ENCODE measurements around the gene OGFR. TPM values are rescaled to one million over a fixed set of nuclear protein-coding genes. Genes with fewer than 3 reads are reported as not detected.

OGFR gene
- total RNA-seq (2022) (78.2 and 84.7 TPM in 2 replicates), Bru-seq, nascent RNA (percentile 73 among the genes with signal in this experiment), BruChase-seq, experiment 1, labeled RNA remaining after a 2-hour chase (percentile 86 among the genes with signal in this experiment), BruChase-seq, experiment 2, labeled RNA remaining after a 6-hour chase (percentile 80 among the genes with signal in this experiment)
- long read RNA-seq, partial matches to known transcripts: 1 of 6 reads
- long read RNA-seq, other reads (novel, unspliced or antisense): 5 of 6 reads

DNA sequence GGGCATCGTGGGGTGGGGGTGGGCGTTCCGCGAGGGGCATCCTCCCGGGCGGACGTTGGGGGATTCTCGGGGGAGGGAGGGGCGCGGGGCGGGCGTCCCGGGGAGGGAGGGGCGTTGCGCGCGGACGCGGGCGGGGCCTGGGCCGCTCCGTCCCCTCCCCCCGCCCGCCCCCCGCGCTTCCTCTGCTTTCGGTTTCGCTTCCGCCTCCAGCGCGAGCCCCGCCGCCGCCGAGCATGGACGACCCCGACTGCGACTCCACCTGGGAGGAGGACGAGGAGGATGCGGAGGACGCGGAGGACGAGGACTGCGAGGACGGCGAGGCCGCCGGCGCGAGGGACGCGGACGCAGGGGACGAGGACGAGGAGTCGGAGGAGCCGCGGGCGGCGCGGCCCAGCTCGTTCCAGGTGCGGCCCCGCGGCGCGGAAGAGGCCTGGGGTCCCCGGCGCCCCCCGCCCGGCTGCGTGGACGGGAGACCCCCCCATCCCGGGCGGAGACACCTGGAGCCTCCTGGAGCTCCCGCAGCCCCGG is at the start of gene OGFR:
TSS of gene OGFR (plus strand) at position 209 of the 528 bp plus-strand sequence. CDS start at position 234, 25 bp downstream.
- H3K9me3 Mint-ChIP-seq (ENCODE audit: unreplicated experiment): no peaks in the 10 kb centered on the region
- Histone ChIP-seq H3K4me1 (peaks cover 14% of the 10 kb centered on the region), H3K27me3 (replicated peaks; ENCODE audit: control insufficient read depth, insufficient read depth, low read length) (no peaks in the 10 kb centered on the region), H3K4me3 (ENCODE audit: low read depth, low read length) (peak within 1 kb of the TSS; percentile 99), H3K9me3 (no peaks in the 10 kb centered on the region), H3K36me3 (ENCODE audit: control insufficient read depth, insufficient read depth, low read length) (peaks cover 22% of the 10 kb centered on the region)
- no peaks in the 10 kb centered on the region for H3K27me3 Mint-ChIP-seq (ENCODE audit: insufficient read depth, unreplicated experiment)
- DNase-seq: peak in 1 of 2 experiments; percentile 82
- H3K27ac Mint-ChIP-seq (ENCODE audit: unreplicated experiment): peak within 1 kb of the TSS; percentile 80
- intact Hi-C loops (cut with micrococcal nuclease; ENCODE audit: unreplicated experiment): loop anchor here (5.0 kb wide), 2 partner anchors 58 to 117 kb away; partner anchors contain the start of gene TCFL5
- CTCF ChIA-PET: interaction anchor here (0.6 to 3.2 kb wide), 9 partner anchors 8 to 208 kb away, joined by 3 to 16 read pairs (median 3); partner anchors contain the start of gene MRGBP
- BruUV-seq (replicated peaks): no TSS peak
- POLR2A ChIA-PET: interaction anchor here (0.6 to 2.1 kb wide), 5 partner anchors 8 to 329 kb away, joined by 3 to 17 read pairs (median 8); partner anchors contain the start of genes GATA5 and MRGBP
- TF ChIP-seq, protein P1, sequence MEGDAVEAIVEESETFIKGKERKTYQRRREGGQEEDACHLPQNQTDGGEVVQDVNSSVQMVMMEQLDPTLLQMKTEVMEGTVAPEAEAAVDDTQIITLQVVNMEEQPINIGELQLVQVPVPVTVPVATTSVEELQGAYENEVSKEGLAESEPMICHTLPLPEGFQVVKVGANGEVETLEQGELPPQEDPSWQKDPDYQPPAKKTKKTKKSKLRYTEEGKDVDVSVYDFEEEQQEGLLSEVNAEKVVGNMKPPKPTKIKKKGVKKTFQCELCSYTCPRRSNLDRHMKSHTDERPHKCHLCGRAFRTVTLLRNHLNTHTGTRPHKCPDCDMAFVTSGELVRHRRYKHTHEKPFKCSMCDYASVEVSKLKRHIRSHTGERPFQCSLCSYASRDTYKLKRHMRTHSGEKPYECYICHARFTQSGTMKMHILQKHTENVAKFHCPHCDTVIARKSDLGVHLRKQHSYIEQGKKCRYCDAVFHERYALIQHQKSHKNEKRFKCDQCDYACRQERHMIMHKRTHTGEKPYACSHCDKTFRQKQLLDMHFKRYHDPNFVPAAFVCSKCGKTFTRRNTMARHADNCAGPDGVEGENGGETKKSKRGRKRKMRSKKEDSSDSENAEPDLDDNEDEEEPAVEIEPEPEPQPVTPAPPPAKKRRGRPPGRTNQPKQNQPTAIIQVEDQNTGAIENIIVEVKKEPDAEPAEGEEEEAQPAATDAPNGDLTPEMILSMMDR (IDR thresholded peaks at IDR 0.05; ENCODE audit: insufficient read depth in 1 of 2, low read depth in 1 of 2, low read length in 1 of 2, severe bottlenecking in 1 of 2, unreplicated experiment in 1 of 2): no peak
- H3K4me3 Mint-ChIP-seq (ENCODE audit: unreplicated experiment): peak within 1 kb of the TSS; percentile 91
- H3K4me1 Mint-ChIP-seq (ENCODE audit: low read depth, unreplicated experiment): peaks cover 12% of the 10 kb centered on the region
- peaks cover 78% of the 10 kb centered on the region for H3K36me3 Mint-ChIP-seq (ENCODE audit: insufficient read depth, unreplicated experiment)

- Mint-ChIP-seq H3K27ac (ENCODE audit: unreplicated experiment) (no peak overlapping the region), H3K4me1 (ENCODE audit: low read depth, unreplicated experiment) (no peaks in the 10 kb centered on the region), H3K36me3 (ENCODE audit: insufficient read depth, unreplicated experiment) (no peaks in the 10 kb centered on the region), H3K4me3 (ENCODE audit: unreplicated experiment) (no peak overlapping the region), H3K27me3 (ENCODE audit: insufficient read depth, unreplicated experiment) (peaks cover 6% of the 10 kb centered on the region), H3K9me3 (ENCODE audit: unreplicated experiment) (peaks cover 22% of the 10 kb centered on the region)
- Histone ChIP-seq H3K27me3 (replicated peaks; ENCODE audit: control insufficient read depth, insufficient read depth, low read length) (no peaks in the 10 kb centered on the region), H3K4me1 (peaks cover 11% of the 10 kb centered on the region), H3K36me3 (ENCODE audit: control insufficient read depth, insufficient read depth, low read length) (no peaks in the 10 kb centered on the region), H3K4me3 (ENCODE audit: low read depth, low read length) (no peak overlapping the region), H3K9me3 (peaks cover 10% of the 10 kb centered on the region; the same call in 1 of the 2 replicates)
- intact Hi-C loops (cut with micrococcal nuclease; ENCODE audit: unreplicated experiment): no loop called here
- TF ChIP-seq, protein P1 (IDR thresholded peaks at IDR 0.05; ENCODE audit: insufficient read depth in 1 of 2, low read depth in 1 of 2, low read length in 1 of 2, severe bottlenecking in 1 of 2, unreplicated experiment in 1 of 2): no peak
- no peak for DNase-seq
- POLR2A ChIA-PET: no interaction called here
- no TSS peak for BruUV-seq (replicated peaks)
- CTCF ChIA-PET: no interaction called here
Measured at GRCh38 chr20:62754991-62755356, 49.7 kb upstream of the OGFR start.

DNA sequence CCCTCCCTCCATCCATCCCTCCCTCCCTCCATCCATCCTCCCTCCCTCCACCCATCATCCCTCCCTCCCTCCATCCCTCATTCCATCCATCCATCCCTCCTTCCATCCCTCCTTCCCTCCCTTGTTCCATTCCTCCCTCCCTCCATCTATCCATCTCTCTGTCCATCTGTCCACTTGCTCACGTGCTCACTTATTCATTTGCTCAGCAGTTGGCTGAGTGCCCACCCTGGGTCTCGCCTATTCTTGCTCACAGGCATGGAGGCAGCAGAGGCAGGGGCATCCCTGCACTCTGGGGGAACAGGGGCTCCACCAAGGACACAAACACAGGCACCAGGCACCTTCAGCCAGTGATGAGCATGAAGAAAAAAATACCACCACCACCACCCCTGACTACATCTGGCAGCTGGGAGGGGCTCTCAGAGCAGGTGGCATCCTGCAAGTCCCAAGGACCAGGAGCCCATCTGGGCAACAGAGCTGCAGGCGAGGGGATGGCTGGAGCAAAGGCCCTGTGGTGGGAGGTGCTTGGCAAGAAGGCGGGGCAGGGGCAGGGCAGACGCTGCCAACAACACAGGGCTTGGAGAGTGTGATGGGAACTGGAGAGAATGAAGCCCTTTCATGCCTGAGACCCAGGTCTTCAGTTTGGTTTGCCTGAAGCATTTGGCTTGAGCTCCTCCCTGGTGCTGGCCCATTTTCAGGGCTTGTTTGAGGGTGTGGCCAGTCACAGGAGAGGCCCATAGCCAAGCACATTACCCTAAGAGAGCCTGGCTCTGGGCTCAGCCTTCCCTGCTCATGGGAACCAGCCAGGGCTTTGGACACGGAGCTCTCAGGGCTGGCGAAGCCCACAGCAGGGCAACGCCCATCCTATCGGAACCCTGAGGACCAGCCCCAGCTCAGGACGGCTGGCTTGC is 48.6 kb upstream of the OGFR start:
- H3K9me3 Mint-ChIP-seq (ENCODE audit: unreplicated experiment): peaks cover 22% of the 10 kb centered on the region
- BruUV-seq (replicated peaks): no TSS peak
- no peak overlapping the region for H3K4me3 Mint-ChIP-seq (ENCODE audit: unreplicated experiment)
- no peak overlapping the region for H3K27ac Mint-ChIP-seq (ENCODE audit: unreplicated experiment)
- peaks cover 6% of the 10 kb centered on the region for H3K27me3 Mint-ChIP-seq (ENCODE audit: insufficient read depth, unreplicated experiment)
- peaks cover 10% of the 10 kb centered on the region; the same call in 1 of the 2 replicates for H3K9me3 ChIP-seq
- H3K27me3 ChIP-seq (replicated peaks; ENCODE audit: control insufficient read depth, insufficient read depth, low read length): no peaks in the 10 kb centered on the region
- intact Hi-C loops (cut with micrococcal nuclease; ENCODE audit: unreplicated experiment): no loop called here
- TF ChIP-seq, protein P1 (IDR thresholded peaks at IDR 0.05; ENCODE audit: insufficient read depth in 1 of 2, low read depth in 1 of 2, low read length in 1 of 2, severe bottlenecking in 1 of 2, unreplicated experiment in 1 of 2): no peak
- no peaks in the 10 kb centered on the region for H3K4me1 Mint-ChIP-seq (ENCODE audit: low read depth, unreplicated experiment)
- no peak for DNase-seq
- H3K4me3 ChIP-seq (ENCODE audit: low read depth, low read length): no peak overlapping the region
- POLR2A ChIA-PET: no interaction called here
- CTCF ChIA-PET: no interaction called here
- H3K36me3 ChIP-seq (ENCODE audit: control insufficient read depth, insufficient read depth, low read length): no peaks in the 10 kb centered on the region
- H3K4me1 ChIP-seq: peaks cover 11% of the 10 kb centered on the region
- no peaks in the 10 kb centered on the region for H3K36me3 Mint-ChIP-seq (ENCODE audit: insufficient read depth, unreplicated experiment)

All from Caco-2 (cell line).